ENCODE results near the gene SYNDIG1L. TPM values are rescaled to one million over a fixed set of nuclear protein-coding genes. Genes with fewer than 3 reads are reported as not detected.

Gene SYNDIG1L
- total RNA-seq, 1 experiment from 2014 or later = 0.29 TPM

DNA sequence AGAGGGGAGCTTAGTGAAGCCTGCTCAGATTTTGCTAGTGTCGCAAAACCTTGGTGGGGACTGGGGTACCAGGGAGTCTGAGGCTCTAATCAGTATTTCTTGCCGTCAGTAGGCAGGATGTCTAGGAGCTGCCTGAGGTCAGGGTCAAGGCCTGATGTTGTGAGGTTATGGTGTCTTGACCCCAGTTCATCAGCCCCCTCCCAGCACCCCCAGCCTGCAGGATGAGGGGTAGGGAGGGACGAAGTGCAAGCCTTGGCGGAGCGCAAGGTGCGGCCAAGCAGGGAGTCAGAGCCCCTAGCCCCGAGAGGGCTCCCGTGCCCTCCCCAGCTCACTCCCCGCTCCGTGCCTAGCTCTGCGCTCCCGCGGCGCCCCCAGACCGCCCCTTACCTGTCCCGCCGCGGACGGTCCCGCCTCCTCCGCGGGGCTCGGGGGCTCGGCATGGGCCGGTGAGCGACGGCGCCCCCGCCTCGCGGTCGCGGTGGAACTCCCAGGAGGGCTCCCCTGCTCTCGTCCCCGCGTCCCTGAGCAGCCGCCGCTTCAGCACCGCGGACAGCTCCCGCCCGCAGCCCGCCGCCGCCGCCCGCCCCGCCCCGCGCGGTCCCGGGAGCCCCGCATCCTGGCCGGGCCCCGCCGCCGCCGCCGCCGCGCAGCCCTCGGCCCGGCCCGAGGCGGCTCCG is 347 bp downstream of the SYNDIG1L start:
- ChIA-PET POLR2A (interaction anchor here (0.6 kb wide), 1 partner anchor 74 kb away, joined by 12 read pairs; no protein-coding TSS in a partner anchor), CTCF (no interaction called here)
- Mint-ChIP-seq H3K9me3 (ENCODE audit: unreplicated experiment) (no peaks in the 10 kb centered on the region), H3K36me3 (ENCODE audit: insufficient read depth, unreplicated experiment) (no peaks in the 10 kb centered on the region), H3K4me3 (ENCODE audit: unreplicated experiment) (no peak overlapping the region), H3K27ac (ENCODE audit: unreplicated experiment) (no peak overlapping the region), H3K27me3 (ENCODE audit: insufficient read depth, unreplicated experiment) (peaks cover 12% of the 10 kb centered on the region), H3K4me1 (ENCODE audit: low read depth, unreplicated experiment) (no peaks in the 10 kb centered on the region)
- no TSS peak for BruUV-seq (replicated peaks)
- Histone ChIP-seq H3K9me3 (no peaks in the 10 kb centered on the region), H3K4me1 (no peaks in the 10 kb centered on the region), H3K27me3 (replicated peaks; ENCODE audit: control insufficient read depth, insufficient read depth, low read length) (no peaks in the 10 kb centered on the region; the same call in 1 of the 2 replicates), H3K4me3 (ENCODE audit: low read depth, low read length) (peak overlapping the region; percentile 24), H3K36me3 (ENCODE audit: control insufficient read depth, insufficient read depth, low read length) (no peaks in the 10 kb centered on the region)
- TF ChIP-seq, protein P1, sequence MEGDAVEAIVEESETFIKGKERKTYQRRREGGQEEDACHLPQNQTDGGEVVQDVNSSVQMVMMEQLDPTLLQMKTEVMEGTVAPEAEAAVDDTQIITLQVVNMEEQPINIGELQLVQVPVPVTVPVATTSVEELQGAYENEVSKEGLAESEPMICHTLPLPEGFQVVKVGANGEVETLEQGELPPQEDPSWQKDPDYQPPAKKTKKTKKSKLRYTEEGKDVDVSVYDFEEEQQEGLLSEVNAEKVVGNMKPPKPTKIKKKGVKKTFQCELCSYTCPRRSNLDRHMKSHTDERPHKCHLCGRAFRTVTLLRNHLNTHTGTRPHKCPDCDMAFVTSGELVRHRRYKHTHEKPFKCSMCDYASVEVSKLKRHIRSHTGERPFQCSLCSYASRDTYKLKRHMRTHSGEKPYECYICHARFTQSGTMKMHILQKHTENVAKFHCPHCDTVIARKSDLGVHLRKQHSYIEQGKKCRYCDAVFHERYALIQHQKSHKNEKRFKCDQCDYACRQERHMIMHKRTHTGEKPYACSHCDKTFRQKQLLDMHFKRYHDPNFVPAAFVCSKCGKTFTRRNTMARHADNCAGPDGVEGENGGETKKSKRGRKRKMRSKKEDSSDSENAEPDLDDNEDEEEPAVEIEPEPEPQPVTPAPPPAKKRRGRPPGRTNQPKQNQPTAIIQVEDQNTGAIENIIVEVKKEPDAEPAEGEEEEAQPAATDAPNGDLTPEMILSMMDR (IDR thresholded peaks at IDR 0.05; ENCODE audit: insufficient read depth in 1 of 2, low read depth in 1 of 2, low read length in 1 of 2, severe bottlenecking in 1 of 2, unreplicated experiment in 1 of 2) = no peak
- intact Hi-C loops (cut with micrococcal nuclease; ENCODE audit: unreplicated experiment) = no loop called here
- DNase-seq = peak in 1 of 2 experiments; percentile 84

DNA sequence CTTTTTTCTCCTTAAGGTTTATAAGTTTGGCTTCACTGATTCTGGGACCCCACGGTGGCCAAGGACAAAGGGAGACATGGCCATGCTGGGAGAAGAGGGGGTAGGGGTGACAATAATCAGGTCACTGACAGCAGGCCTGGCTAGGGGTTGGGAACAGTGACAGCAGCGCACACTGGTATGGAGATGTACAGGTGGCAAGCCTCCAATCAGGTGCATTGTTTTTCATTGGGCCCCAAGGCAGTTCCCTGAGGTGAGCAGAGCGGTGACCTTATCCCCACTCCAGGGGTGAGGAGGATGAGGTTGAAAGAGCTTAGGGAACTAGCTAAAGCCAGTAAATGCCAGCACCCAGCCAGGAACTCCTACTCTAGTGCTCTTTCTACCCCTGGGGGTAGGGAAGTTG is 1.4 kb downstream of the SYNDIG1L start:
- Histone ChIP-seq H3K27me3 (replicated peaks; ENCODE audit: control insufficient read depth, insufficient read depth, low read length) (no peaks in the 10 kb centered on the region; the same call in 1 of the 2 replicates), H3K4me3 (ENCODE audit: low read depth, low read length) (no peak overlapping the region), H3K36me3 (ENCODE audit: control insufficient read depth, insufficient read depth, low read length) (no peaks in the 10 kb centered on the region), H3K4me1 (no peaks in the 10 kb centered on the region), H3K9me3 (no peaks in the 10 kb centered on the region)
- Mint-ChIP-seq H3K36me3 (ENCODE audit: insufficient read depth, unreplicated experiment) (no peaks in the 10 kb centered on the region), H3K4me3 (ENCODE audit: unreplicated experiment) (no peak overlapping the region), H3K9me3 (ENCODE audit: unreplicated experiment) (no peaks in the 10 kb centered on the region), H3K4me1 (ENCODE audit: low read depth, unreplicated experiment) (no peaks in the 10 kb centered on the region), H3K27ac (ENCODE audit: unreplicated experiment) (no peak overlapping the region), H3K27me3 (ENCODE audit: insufficient read depth, unreplicated experiment) (peaks cover 14% of the 10 kb centered on the region)
- intact Hi-C loops (cut with micrococcal nuclease; ENCODE audit: unreplicated experiment) = no loop called here
- POLR2A ChIA-PET = no interaction called here
- no peak for DNase-seq
- BruUV-seq (replicated peaks) = no TSS peak
- TF ChIP-seq, protein P1 (IDR thresholded peaks at IDR 0.05; ENCODE audit: insufficient read depth in 1 of 2, low read depth in 1 of 2, low read length in 1 of 2, severe bottlenecking in 1 of 2, unreplicated experiment in 1 of 2) = no peak
- CTCF ChIA-PET = no interaction called here

DNA sequence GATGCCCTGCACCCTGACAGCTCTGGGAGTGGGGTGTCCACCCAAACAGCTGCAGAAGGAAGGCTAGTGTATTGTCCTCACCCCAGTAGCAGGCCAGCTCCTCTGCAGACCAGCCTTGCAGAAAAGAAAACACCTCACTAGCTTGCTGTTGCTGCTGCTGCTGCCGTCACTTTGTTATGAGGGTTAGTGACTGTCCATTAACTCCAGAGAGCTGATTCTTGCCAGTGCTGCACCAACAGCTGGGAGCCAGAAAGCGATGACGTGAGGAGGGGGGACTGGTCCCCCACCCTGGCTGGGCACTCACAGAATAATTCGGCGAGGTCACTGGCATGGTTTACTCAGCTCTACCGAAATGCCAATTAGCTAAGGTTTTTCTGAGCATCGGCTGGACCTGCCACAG is 2.8 kb downstream of the SYNDIG1L start:
- intact Hi-C loops (cut with micrococcal nuclease; ENCODE audit: unreplicated experiment) = no loop called here
- H3K27me3 Mint-ChIP-seq (ENCODE audit: insufficient read depth, unreplicated experiment) = peaks cover 14% of the 10 kb centered on the region
- no peak overlapping the region for H3K4me3 Mint-ChIP-seq (ENCODE audit: unreplicated experiment)

More for the DNA sequence above, 2.8 kb downstream of the SYNDIG1L start:
- ChIA-PET CTCF (no interaction called here), POLR2A (interaction anchor here (0.5 kb wide), 1 partner anchor 15 kb away, joined by 3 read pairs; no protein-coding TSS in a partner anchor)
- Mint-ChIP-seq H3K9me3 (ENCODE audit: unreplicated experiment) (no peaks in the 10 kb centered on the region), H3K36me3 (ENCODE audit: insufficient read depth, unreplicated experiment) (no peaks in the 10 kb centered on the region), H3K4me1 (ENCODE audit: low read depth, unreplicated experiment) (no peaks in the 10 kb centered on the region), H3K27ac (ENCODE audit: unreplicated experiment) (no peak overlapping the region)
- no peak for DNase-seq
- no peaks in the 10 kb centered on the region; the same call in 1 of the 2 replicates for H3K27me3 ChIP-seq (replicated peaks; ENCODE audit: control insufficient read depth, insufficient read depth, low read length)
- no peaks in the 10 kb centered on the region; the same call in 1 of the 2 replicates for H3K4me1 ChIP-seq
- TF ChIP-seq, protein P1 (IDR thresholded peaks at IDR 0.05; ENCODE audit: insufficient read depth in 1 of 2, low read depth in 1 of 2, low read length in 1 of 2, severe bottlenecking in 1 of 2, unreplicated experiment in 1 of 2) = no peak
- no TSS peak for BruUV-seq (replicated peaks)
- no peak overlapping the region for H3K4me3 ChIP-seq (ENCODE audit: low read depth, low read length)
- H3K9me3 ChIP-seq = no peaks in the 10 kb centered on the region
- H3K36me3 ChIP-seq (ENCODE audit: control insufficient read depth, insufficient read depth, low read length) = no peaks in the 10 kb centered on the region

Data from Caco-2 (cell line).